HEK293 (cell line): Measurements from ENCODE around the gene DNAH1.

Experiments
- HOXA7 ChIP-seq: sonication (generic); formaldehyde crosslinking; IDR thresholded peaks from 2 replicates; pipeline ENCODE4 v1.8.1; 2022; ENCODE audit warnings: missing genetic modification reagents, borderline replicate concordance
- IKZF3 ChIP-seq: fragments of 450-650 bp; IDR thresholded peaks from 2 replicates; pipeline ENCODE4 v1.5.0; 2018; ENCODE audit warnings: missing biosample characterization, mild to moderate bottlenecking, missing genetic modification characterization, moderate library complexity
- OVOL3 ChIP-seq: fragments of 450-650 bp; formaldehyde crosslinking; IDR thresholded peaks from 2 replicates; pipeline ENCODE4 v1.5.1; 2016; ENCODE audit warnings: missing biosample characterization, missing genetic modification characterization
- WT1 ChIP-seq: fragments of 450-650 bp; formaldehyde crosslinking; IDR thresholded peaks from 2 replicates; pipeline ENCODE4 v1.5.1; 2016; ENCODE audit warnings: missing biosample characterization, missing genetic modification characterization
- ZBTB21 ChIP-seq: fragments of 450-650 bp; formaldehyde crosslinking; IDR thresholded peaks from 2 replicates; pipeline ENCODE4 v1.5.1; 2017; ENCODE audit warnings: missing biosample characterization, missing genetic modification characterization
- ZBTB8A ChIP-seq: fragments of 450-650 bp; formaldehyde crosslinking; IDR thresholded peaks from 2 replicates; pipeline ENCODE4 v1.5.1; 2016; ENCODE audit warnings: missing biosample characterization, missing genetic modification characterization
- ZNF138 ChIP-seq: fragments of 450-650 bp; formaldehyde crosslinking; IDR thresholded peaks from 2 replicates; pipeline ENCODE4 v1.5.1; 2016; ENCODE audit warnings: missing biosample characterization, missing genetic modification characterization, borderline replicate concordance
- ZNF16 ChIP-seq: fragments of 450-650 bp; formaldehyde crosslinking; IDR thresholded peaks from 2 replicates; pipeline ENCODE4 v1.5.1; 2016; ENCODE audit warnings: low read depth, missing biosample characterization, missing genetic modification characterization
- ZNF184 ChIP-seq: fragments of 450-650 bp; IDR thresholded peaks from 2 replicates; pipeline ENCODE4 v1.5.1; 2018; ENCODE audit warnings: missing biosample characterization, mild to moderate bottlenecking, missing genetic modification characterization
- ZNF239 ChIP-seq: fragments of 450-650 bp; formaldehyde crosslinking; IDR thresholded peaks from 2 replicates; pipeline ENCODE4 v1.5.1; 2016; ENCODE audit warnings: missing biosample characterization, missing genetic modification characterization
- ZNF311 ChIP-seq: fragments of 450-650 bp; formaldehyde crosslinking; IDR thresholded peaks from 2 replicates; pipeline ENCODE4 v1.5.1; 2017; ENCODE audit warnings: missing biosample characterization, missing genetic modification characterization, borderline replicate concordance
- ZNF350 ChIP-seq: fragments of 450-650 bp; formaldehyde crosslinking; IDR thresholded peaks from 2 replicates; pipeline ENCODE4 v1.5.0; 2017; ENCODE audit warnings: missing biosample characterization, mild to moderate bottlenecking, missing genetic modification characterization
- ZNF354C ChIP-seq: fragments of 450-650 bp; formaldehyde crosslinking; IDR thresholded peaks from 2 replicates; pipeline ENCODE4 v1.5.1; 2016; ENCODE audit warnings: missing biosample characterization, missing genetic modification characterization, low read depth, borderline replicate concordance
- ZNF366 ChIP-seq: fragments of 450-650 bp; formaldehyde crosslinking; conservative IDR thresholded peaks from 2 replicates; pipeline ENCODE4 v1.5.1; 2016; ENCODE audit warnings: missing biosample characterization, missing genetic modification characterization
- ZNF423 ChIP-seq: fragments of 450-650 bp; formaldehyde crosslinking; IDR thresholded peaks from 2 replicates; pipeline ENCODE4 v1.5.1; 2016; ENCODE audit warnings: missing biosample characterization, missing genetic modification characterization
- ZNF473 ChIP-seq: fragments of 450-650 bp; formaldehyde crosslinking; IDR thresholded peaks from 2 replicates; pipeline ENCODE4 v1.5.1; 2017; ENCODE audit warnings: missing biosample characterization, missing genetic modification characterization
- ZNF529 ChIP-seq: fragments of 450-650 bp; formaldehyde crosslinking; IDR thresholded peaks from 2 replicates; pipeline ENCODE4 v1.5.1; 2017; ENCODE audit warnings: missing genetic modification characterization, missing biosample characterization; ENCODE audit not compliant: insufficient replicate concordance
- ZNF548 ChIP-seq: fragments of 450-650 bp; formaldehyde crosslinking; IDR thresholded peaks from 2 replicates; pipeline ENCODE4 v1.5.1; 2016; ENCODE audit warnings: missing biosample characterization, missing genetic modification characterization
- ZNF571 ChIP-seq: fragments of 450-650 bp; formaldehyde crosslinking; IDR thresholded peaks from 2 replicates; pipeline ENCODE4 v1.5.0; 2017; ENCODE audit warnings: missing biosample characterization, missing genetic modification characterization
- ZNF621 ChIP-seq: fragments of 450-650 bp; formaldehyde crosslinking; IDR thresholded peaks from 2 replicates; pipeline ENCODE4 v1.5.1; 2017; ENCODE audit warnings: missing biosample characterization, missing genetic modification characterization
- ZNF747 ChIP-seq: fragments of 450-650 bp; formaldehyde crosslinking; IDR thresholded peaks from 2 replicates; pipeline ENCODE4 v1.5.1; 2016; ENCODE audit warnings: missing biosample characterization, missing genetic modification characterization
- ZNF777 ChIP-seq: fragments of 450-650 bp; formaldehyde crosslinking; IDR thresholded peaks from 2 replicates; pipeline ENCODE4 v1.5.1; 2017; ENCODE audit warnings: missing biosample characterization, missing genetic modification characterization, borderline replicate concordance
- ZSCAN30 ChIP-seq: fragments of 450-650 bp; IDR thresholded peaks from 2 replicates; pipeline ENCODE4 v1.5.1; 2018; ENCODE audit warnings: missing biosample characterization, mild to moderate bottlenecking, missing genetic modification characterization, moderate library complexity
- TF ChIP-seq, protein P1 (sequence below): fragments of 450-650 bp; formaldehyde crosslinking; IDR thresholded peaks from 2 replicates; pipeline ENCODE4 v1.5.1; 2016; ENCODE audit warnings: missing biosample characterization, missing genetic modification characterization
- TF ChIP-seq, protein P2 (sequence below): fragments of 450-650 bp; formaldehyde crosslinking; IDR thresholded peaks from 2 replicates; pipeline ENCODE4 v1.5.1; 2016; ENCODE audit warnings: missing biosample characterization, missing genetic modification characterization
- TF ChIP-seq, protein P3 (sequence below): fragments of 450-650 bp; formaldehyde crosslinking; IDR thresholded peaks from 2 replicates; pipeline ENCODE4 v1.5.1; 2016; ENCODE audit warnings: missing biosample characterization, missing genetic modification characterization
- TF ChIP-seq, protein P4 (sequence below): fragments of 450-650 bp; formaldehyde crosslinking; IDR thresholded peaks from 2 replicates; pipeline ENCODE4 v1.5.1; 2016; ENCODE audit warnings: missing biosample characterization, missing genetic modification characterization
- TF ChIP-seq, protein P5 (sequence below): fragments of 450-650 bp; formaldehyde crosslinking; IDR thresholded peaks from 2 replicates; pipeline ENCODE4 v1.5.1; 2016; ENCODE audit warnings: missing biosample characterization, missing genetic modification characterization

The DNAH1 gene

DNA sequence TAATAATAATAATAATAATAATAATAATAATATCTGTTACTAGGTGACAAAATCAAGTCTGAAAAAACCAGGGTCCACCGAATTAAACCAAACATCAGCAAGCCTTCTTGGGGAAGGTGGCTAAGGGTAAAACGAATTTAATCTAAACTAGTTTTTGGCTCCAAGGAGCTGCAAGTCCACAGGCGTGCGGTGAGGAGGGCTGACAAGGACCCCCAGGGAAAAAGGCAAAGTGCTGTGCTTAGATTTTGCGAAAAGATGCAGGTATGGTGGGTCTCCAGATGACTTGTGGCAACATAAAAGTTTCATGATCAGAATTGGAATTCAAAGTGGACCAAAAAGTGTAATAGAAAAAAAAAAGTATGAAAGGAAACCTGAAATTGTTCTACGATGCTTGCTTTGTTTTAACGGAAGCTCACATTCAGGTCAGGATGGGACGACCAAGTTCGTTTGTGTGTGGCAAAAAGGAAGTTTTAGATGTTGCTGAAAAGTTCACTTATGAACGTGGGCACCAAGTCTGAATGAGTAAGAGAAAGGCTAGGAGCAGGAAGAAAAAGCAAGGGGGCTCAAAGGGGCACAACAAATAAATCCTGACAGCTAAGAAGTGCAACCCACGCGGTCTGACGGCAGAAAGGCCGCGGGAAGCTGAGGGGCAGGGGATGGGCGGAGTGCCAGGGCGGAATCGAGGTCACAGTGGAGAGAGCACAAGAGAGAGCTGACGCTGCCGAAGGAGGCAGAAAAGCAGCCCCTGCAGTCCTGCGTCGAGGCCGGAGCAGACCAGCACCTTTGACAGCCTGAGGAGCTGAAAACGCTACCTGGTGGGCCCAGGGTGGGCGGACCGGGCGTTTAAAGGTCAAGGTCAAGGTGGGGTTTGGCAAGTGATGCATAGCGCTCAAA lies 38.8 kb upstream of the DNAH1 start (continued):
- TF ChIP-seq, protein P1, sequence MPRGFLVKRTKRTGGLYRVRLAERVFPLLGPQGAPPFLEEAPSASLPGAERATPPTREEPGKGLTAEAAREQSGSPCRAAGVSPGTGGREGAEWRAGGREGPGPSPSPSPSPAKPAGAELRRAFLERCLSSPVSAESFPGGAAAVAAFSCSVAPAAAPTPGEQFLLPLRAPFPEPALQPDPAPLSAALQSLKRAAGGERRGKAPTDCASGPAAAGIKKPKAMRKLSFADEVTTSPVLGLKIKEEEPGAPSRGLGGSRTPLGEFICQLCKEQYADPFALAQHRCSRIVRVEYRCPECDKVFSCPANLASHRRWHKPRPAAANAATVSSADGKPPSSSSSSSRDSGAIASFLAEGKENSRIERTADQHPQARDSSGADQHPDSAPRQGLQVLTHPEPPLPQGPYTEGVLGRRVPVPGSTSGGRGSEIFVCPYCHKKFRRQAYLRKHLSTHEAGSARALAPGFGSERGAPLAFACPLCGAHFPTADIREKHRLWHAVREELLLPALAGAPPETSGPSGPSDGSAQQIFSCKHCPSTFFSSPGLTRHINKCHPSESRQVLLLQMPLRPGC (tag by site-specific recombination) = no peak
- TF ChIP-seq ZNF239 (tag by site-specific recombination) (no peak), ZNF473 (no peak), ZNF138 (tag by site-specific recombination) (no peak), ZBTB8A (tag by site-specific recombination) (peak; percentile 20; the same call in 1 of the 2 replicates), IKZF3 (tag by site-specific recombination) (no peak), ZNF777 (tag by site-specific recombination) (no peak), ZNF571 (tag by site-specific recombination) (no peak), ZNF747 (no peak), ZBTB21 (tag by site-specific recombination) (no peak), ZNF548 (tag by site-specific recombination) (no peak), WT1 (tag by site-specific recombination) (no peak), ZNF366 (tag by site-specific recombination) (no peak), ZSCAN30 (tag by site-specific recombination) (no peak), ZNF354C (no peak), ZNF184 (no peak), ZNF16 (tag by site-specific recombination) (no peak), ZNF350 (no peak), ZNF311 (no peak), ZNF529 (tag by site-specific recombination) (no peak), OVOL3 (tag by site-specific recombination) (no peak), HOXA7 (CRISPR knock-in tag) (no peak), ZNF621 (no peak), ZNF423 (tag by site-specific recombination) (no peak)
- TF ChIP-seq, protein P2, sequence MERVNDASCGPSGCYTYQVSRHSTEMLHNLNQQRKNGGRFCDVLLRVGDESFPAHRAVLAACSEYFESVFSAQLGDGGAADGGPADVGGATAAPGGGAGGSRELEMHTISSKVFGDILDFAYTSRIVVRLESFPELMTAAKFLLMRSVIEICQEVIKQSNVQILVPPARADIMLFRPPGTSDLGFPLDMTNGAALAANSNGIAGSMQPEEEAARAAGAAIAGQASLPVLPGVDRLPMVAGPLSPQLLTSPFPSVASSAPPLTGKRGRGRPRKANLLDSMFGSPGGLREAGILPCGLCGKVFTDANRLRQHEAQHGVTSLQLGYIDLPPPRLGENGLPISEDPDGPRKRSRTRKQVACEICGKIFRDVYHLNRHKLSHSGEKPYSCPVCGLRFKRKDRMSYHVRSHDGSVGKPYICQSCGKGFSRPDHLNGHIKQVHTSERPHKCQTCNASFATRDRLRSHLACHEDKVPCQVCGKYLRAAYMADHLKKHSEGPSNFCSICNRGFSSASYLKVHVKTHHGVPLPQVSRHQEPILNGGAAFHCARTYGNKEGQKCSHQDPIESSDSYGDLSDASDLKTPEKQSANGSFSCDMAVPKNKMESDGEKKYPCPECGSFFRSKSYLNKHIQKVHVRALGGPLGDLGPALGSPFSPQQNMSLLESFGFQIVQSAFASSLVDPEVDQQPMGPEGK (tag by site-specific recombination) = peak; percentile 13
- TF ChIP-seq, protein P3, sequence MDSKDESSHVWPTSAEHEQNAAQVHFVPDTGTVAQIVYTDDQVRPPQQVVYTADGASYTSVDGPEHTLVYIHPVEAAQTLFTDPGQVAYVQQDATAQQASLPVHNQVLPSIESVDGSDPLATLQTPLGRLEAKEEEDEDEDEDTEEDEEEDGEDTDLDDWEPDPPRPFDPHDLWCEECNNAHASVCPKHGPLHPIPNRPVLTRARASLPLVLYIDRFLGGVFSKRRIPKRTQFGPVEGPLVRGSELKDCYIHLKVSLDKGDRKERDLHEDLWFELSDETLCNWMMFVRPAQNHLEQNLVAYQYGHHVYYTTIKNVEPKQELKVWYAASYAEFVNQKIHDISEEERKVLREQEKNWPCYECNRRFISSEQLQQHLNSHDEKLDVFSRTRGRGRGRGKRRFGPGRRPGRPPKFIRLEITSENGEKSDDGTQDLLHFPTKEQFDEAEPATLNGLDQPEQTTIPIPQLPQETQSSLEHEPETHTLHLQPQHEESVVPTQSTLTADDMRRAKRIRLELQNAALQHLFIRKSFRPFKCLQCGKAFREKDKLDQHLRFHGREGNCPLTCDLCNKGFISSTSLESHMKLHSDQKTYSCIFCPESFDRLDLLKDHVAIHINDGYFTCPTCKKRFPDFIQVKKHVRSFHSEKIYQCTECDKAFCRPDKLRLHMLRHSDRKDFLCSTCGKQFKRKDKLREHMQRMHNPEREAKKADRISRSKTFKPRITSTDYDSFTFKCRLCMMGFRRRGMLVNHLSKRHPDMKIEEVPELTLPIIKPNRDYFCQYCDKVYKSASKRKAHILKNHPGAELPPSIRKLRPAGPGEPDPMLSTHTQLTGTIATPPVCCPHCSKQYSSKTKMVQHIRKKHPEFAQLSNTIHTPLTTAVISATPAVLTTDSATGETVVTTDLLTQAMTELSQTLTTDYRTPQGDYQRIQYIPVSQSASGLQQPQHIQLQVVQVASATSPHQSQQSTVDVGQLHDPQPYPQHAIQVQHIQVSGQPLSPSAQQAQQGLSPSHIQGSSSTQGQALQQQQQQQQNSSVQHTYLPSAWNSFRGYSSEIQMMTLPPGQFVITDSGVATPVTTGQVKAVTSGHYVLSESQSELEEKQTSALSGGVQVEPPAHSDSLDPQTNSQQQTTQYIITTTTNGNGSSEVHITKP = no peak
- TF ChIP-seq, protein P4, sequence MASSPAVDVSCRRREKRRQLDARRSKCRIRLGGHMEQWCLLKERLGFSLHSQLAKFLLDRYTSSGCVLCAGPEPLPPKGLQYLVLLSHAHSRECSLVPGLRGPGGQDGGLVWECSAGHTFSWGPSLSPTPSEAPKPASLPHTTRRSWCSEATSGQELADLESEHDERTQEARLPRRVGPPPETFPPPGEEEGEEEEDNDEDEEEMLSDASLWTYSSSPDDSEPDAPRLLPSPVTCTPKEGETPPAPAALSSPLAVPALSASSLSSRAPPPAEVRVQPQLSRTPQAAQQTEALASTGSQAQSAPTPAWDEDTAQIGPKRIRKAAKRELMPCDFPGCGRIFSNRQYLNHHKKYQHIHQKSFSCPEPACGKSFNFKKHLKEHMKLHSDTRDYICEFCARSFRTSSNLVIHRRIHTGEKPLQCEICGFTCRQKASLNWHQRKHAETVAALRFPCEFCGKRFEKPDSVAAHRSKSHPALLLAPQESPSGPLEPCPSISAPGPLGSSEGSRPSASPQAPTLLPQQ (tag by site-specific recombination) = peak; percentile 42; the same call in 1 of the 2 replicates
- TF ChIP-seq, protein P5, sequence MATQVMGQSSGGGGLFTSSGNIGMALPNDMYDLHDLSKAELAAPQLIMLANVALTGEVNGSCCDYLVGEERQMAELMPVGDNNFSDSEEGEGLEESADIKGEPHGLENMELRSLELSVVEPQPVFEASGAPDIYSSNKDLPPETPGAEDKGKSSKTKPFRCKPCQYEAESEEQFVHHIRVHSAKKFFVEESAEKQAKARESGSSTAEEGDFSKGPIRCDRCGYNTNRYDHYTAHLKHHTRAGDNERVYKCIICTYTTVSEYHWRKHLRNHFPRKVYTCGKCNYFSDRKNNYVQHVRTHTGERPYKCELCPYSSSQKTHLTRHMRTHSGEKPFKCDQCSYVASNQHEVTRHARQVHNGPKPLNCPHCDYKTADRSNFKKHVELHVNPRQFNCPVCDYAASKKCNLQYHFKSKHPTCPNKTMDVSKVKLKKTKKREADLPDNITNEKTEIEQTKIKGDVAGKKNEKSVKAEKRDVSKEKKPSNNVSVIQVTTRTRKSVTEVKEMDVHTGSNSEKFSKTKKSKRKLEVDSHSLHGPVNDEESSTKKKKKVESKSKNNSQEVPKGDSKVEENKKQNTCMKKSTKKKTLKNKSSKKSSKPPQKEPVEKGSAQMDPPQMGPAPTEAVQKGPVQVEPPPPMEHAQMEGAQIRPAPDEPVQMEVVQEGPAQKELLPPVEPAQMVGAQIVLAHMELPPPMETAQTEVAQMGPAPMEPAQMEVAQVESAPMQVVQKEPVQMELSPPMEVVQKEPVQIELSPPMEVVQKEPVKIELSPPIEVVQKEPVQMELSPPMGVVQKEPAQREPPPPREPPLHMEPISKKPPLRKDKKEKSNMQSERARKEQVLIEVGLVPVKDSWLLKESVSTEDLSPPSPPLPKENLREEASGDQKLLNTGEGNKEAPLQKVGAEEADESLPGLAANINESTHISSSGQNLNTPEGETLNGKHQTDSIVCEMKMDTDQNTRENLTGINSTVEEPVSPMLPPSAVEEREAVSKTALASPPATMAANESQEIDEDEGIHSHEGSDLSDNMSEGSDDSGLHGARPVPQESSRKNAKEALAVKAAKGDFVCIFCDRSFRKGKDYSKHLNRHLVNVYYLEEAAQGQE (tag by site-specific recombination) = no peak
